NCI-H2107 treated with DMSO at 0.1 percent for 48 hours (cell line): ENCODE data around the gene TMEM139.

Experiments
- DNase-seq: peaks from one replicate; lab custom pipeline; 2025; ENCODE audit not compliant: unreplicated experiment; lab: John Stamatoyannopoulos, UW

The TMEM139 gene

DNA sequence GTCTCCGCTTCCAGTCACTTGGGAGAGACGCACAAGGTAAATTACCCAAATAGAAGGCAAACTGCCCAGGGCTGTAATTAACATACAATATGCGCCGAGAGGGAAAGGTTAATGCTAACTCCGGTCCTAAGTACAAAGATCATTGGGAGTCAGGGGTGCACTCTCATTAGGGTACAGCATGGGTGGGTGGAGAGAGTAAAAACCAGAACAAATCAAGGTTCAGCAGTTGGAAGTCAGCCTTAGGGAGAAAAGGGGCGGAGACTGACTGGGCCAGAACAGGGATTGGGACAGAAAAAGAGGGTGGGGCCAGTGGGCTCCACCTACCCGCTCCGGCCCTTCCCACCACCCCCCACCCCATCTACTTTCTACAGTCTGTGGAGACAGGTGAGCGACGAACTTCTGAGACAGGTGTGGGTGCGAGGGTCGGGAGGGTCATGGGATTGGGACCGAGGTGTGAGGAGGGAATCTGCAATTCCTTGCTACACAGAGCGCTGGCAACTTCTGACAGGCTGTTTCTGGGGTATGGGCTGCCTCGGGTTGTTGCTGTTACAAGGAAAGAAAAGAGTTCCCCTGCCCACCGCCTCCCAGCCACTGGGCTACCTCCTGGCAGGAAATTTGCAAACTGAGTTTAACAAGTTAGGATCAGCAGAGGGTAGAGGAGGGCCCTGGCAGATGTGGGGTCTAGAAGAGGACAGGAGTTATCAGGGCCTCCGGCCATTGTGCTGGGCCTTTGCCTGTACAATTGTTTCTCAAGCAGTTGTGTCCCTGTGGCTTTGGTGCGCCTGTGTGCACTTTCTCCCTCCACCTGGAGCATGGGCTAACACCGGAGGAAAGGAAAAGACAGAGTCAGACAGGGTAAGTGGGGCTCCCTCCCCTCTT, at the start of gene TMEM139:
TMEM139 (plus strand) TSS at position 368 of the 879 bp plus-strand sequence. CDS start 1,000 bp downstream, outside the sequence.
- DNase-seq = no peak

GRCh38 chr7:143235561-143235960, 49.2 kb upstream of the TMEM139 start:
- DNase-seq = no peak

DNA sequence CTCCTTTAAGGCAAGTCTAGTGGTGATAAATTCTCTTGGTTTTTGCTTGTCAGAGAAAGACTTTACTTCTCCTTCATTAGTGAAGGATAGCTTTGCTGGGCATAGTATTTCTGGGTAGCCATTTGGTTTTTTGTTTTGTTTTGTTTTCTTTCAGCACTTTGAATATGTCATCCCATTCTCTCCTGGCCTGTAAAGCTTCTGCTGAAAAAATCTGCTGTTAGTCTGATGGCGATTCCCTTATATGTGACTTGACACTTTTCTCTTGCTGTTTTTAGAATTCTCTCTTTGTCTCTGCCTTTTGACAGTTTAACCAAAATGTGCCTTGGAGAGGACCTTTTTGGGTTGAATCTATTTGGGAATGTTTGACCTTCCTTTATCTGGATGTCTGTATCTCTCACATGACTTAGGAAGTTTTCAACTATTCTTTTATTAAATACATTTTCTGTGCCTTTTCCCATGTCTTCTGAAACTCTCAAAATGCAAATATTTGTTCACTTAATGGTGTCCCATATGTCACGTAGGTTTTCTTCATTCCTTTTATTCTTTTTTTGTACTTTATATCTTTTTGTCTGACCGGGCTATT, 48.3 kb upstream of the TMEM139 start:
- no peak for DNase-seq

DNA sequence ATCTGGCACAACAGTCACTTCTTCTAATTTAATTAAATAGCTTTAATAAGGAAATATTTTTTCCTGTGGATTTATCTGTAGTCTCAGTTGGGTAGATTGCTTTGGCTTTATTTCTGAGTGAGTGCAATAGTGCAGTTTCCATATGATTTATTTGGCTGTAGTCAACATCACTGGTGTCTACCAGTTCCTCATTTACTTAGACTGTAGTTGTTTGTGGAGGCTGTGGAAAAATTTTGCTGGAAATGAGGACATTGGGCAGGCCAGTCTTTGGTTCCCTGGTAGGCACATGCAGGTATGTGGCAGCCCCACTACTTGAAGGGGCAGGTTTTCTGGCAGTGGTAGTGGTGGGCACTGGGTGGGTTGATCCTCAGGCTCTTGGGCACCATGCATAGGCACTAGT, 47.4 kb upstream of the TMEM139 start:
- DNase-seq = no peak

DNA sequence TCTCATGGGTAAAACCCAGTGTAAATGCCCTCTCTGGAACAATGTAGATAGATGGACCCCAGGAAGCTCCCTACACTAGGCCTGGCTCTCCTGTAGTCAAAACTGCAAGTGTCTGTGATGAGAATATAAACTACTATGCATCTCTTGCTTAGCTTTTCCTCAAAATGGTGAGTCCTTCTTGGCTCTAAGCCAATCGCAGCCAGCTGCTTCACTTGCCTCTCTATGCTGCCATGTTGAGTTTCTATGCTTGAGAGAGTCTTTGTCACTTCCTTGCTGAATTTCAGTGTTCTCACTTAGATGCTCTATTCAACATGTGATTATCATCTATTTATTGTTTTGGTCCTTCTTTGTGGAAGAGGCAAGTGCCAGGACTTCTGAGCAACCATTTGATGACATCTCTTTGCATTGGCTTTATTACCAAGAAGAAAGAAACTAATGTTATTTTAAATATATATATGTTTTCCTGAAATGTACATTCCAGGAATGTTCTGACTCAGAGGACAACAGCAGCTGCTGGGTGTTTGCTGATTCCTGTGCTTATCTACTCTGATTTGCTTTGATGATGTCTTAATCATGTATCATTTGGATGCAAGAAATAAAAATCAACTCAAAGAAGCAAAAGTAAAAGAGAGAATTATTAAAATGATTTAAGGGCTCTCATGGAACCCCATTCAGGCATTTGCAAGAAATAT, 46.3 kb upstream of the TMEM139 start:
- DNase-seq = no peak

GRCh38 chr7:143239813-143240212, 44.9 kb upstream of the TMEM139 start:
- DNase-seq = no peak

DNA sequence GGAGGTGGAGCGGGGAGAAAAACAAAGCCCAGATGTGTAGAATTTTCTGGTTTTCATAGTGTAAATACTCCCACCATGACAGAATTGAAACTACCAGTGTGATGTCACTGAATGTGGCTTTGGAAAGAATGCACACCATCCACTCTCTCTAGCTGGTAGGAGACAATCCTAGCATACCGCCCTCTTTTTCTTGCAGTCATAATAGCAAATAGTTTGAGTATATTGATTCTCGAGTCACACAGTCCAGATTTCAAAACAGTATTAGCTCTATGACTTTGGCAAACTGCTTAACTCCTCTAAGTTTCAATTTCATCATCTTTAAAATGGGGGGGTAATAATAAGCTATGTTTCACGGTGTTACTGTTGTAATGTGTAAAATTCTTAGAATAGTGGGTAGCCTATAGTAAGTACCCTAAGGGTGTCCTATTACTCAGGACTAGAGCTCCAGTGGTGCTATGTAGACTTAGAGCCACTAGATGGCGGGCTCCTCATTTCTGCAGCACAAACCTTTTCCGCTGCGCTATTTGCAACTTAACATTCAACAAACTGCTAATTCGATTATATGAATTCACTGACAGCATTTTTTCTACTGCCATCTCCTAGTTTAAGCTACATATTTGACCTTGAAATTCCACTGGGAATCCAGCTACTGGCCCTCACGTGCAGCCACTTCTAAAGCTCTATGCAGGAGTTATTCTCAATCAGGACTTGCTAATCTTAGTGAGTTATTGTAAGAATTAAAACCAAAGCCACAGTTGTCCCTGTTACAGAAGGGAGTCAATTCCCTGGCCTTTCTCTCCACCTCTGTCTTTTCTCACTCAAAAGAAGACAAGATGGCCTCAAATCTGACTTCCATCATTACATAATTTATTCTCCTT, 44.2 kb upstream of the TMEM139 start:
- DNase-seq = peak; percentile 73

GRCh38 chr7:143242306-143242705, 42.5 kb upstream of the TMEM139 start:
- DNase-seq = no peak

DNA sequence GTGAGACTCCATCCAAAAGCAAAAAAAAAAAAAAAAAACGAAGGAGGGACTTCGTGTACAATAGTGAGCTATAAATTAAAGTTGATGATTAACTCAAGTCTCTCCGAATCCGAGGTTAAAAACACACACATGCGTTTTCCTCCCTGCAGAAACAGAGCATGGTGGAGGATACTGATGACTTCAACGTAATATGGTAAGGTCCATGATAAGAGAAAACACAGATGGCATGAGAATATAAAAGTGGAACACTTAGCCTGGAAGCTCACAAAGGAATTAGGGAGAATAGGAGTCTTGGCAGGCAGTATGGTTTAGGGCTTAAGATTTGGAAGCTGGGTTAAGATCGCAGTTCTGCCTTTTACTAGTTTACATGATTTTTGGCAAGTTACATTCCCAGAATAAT, 41.6 kb upstream of the TMEM139 start:
- no peak for DNase-seq

- no peak for DNase-seq
Observed at GRCh38 chr7:143243614-143244013, 41.1 kb upstream of the TMEM139 start.

GRCh38 chr7:143244321-143244720, 40.4 kb upstream of the TMEM139 start:
- no peak for DNase-seq

DNA sequence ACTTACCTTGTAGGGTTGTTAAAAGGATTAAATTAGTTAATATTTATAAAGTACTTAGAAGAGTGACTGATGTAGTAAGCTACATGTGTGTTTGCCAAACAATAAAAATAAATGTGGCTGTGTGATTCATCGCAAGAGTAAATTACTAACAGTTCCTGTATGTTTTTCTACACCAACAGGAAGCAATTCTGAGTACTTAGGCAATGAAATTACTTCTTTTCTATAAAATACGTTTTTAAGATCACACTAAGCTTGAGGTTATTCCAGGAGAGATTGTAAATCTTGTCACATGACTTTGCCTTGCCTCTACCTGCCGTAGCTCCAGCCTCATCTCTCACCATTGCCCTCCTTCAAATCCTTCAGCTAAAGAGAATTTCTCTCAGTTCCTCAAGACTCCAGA, 39.6 kb upstream of the TMEM139 start:
- no peak for DNase-seq

DNA sequence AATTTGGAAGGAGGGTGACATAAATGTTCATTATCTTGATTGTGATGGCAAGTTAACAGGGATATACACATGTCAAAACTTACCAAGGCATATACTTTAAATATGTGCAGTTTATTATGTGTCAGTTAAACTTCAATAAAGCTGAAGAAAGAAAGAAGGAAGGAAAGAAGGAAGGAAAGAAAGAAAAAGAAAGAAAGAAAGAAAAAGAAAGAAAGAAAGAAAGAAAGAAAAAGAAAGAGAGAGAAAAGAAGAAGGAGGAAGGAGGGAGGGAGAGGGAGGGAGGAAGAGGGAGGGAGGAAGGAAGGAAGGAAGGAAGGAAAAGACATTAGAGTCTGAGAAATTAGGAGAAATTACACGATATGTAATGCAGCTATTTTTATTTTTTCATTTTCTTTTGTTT, 37.4 kb upstream of the TMEM139 start:
- DNase-seq = no peak

- DNase-seq = no peak
Observed at GRCh38 chr7:143248761-143249354, 35.9 kb upstream of the TMEM139 start.

DNA sequence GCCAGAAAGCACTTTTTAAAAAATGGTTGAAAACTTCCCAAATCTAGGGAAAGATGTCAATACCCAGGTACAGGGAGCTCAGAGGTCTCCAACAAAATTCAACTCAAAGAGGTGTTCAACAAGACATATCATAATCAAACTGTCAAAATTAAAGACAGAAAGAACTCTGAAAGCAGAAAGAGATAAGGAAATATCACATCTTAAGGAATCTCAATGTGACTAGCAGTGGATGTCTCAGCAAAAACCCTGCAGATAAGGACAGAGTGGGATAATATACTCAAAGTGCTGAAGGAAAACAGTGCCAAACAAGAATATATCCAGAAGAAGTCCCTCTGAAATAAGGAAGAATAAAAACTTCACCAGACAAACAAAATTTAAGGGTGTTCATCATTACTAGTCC, 34.6 kb upstream of the TMEM139 start:
- DNase-seq = no peak

DNA sequence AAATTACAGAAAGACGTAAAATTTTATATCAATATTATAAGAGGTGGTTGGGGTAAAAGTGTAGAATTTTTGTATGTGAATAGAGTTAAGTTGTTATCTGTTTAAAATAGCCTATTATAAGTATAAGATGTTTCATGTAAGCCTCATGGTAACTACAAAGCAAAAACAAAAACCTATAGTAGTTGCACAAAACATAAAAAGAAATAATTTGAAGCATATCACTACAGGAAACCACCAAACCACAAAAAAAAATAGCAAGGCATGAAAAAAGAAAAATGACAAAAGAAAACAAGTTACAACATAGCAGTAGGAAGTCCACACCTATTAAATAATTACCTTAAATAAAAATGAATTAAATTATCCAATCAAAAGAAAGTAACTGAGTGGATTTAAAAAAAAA, 33.9 kb upstream of the TMEM139 start:
- DNase-seq = no peak

GRCh38 chr7:143252006-143252405, 32.8 kb upstream of the TMEM139 start:
- DNase-seq = no peak

DNA sequence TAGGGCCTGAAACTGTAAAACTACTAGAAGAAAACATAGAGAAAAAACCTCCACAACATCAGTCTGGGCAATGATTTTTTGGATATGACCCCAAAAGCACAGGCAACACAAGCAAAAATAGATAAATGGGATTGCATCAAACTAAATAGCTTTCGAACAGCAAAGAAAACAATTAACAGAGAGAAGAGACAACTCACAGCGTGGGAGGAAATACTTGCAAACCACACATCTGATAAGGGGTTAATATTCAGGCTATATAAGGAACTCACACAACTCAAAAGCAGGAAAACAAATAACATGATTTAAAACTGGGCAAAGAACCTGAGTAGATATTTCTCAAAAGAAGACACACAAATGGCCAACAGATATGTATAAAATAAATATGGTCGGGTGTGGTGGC, 29.2 kb upstream of the TMEM139 start:
- DNase-seq = no peak

- no peak for DNase-seq
Observed at GRCh38 chr7:143256325-143256724, 28.4 kb upstream of the TMEM139 start.

DNA sequence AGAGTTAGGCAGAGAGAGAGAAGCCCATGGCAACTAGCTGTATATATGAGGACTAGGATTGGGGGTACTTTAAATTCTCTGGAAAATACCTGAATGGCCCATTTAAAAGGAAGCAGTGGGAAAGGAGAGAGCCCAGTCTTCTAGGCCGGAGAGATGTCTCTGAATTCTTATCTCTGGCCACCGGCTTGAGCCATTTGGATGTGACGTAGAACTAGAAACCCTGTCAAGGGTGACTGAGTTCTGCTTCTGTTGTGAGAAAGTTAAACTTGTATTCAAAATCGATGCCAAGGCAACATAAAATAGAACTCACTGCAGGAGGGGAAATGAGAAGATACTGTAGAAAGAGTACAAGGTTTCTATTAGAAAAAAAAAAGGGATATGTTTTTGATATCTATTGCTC, 27.8 kb upstream of the TMEM139 start:
- no peak for DNase-seq

- DNase-seq = no peak
Observed at GRCh38 chr7:143257501-143257900, 27.3 kb upstream of the TMEM139 start.
